HL-60/S4 treated with phorbol 12-myristate 13-acetate at 8.2 ng/mL for 4 days and 3 days (cell line): ENCODE measurements around the gene TMEM233.

ENCODE experiments used
- in situ Hi-C: fragments of 300-500 bp; cut with MboI; formaldehyde crosslinking; loops from 2 replicates; pipeline ENCODE4 v1.15.0; 2022; ENCODE audit warnings: low sequenced_read_pairs

The TMEM233 gene

GRCh38 chr12:119679081-119679480, 85.5 kb downstream of the TMEM233 start:
- in situ Hi-C loops: no loop called here

- in situ Hi-C loops: no loop called here
Measured at GRCh38 chr12:119679490-119679889, 85.9 kb downstream of the TMEM233 start.

- in situ Hi-C loops: no loop called here
Measured at GRCh38 chr12:119681111-119681510, 87.5 kb downstream of the TMEM233 start.

- in situ Hi-C loops: no loop called here
Measured at GRCh38 chr12:119681728-119682638, 88.4 kb downstream of the TMEM233 start.

GRCh38 chr12:119682639-119683252, 89.2 kb downstream of the TMEM233 start:
- in situ Hi-C loops: no loop called here

GRCh38 chr12:119683413-119683812, 89.8 kb downstream of the TMEM233 start:
- in situ Hi-C loops: no loop called here

GRCh38 chr12:119683816-119684215, 90.2 kb downstream of the TMEM233 start:
- in situ Hi-C loops: no loop called here

GRCh38 chr12:119684711-119685369, 91.3 kb downstream of the TMEM233 start:
- in situ Hi-C loops: no loop called here

GRCh38 chr12:119685375-119685774, 91.8 kb downstream of the TMEM233 start:
- in situ Hi-C loops: no loop called here

- in situ Hi-C loops: no loop called here
Measured at GRCh38 chr12:119686355-119686754, 92.8 kb downstream of the TMEM233 start.

- in situ Hi-C loops: no loop called here
Measured at GRCh38 chr12:119686776-119687175, 93.2 kb downstream of the TMEM233 start.

- in situ Hi-C loops: no loop called here
Measured at GRCh38 chr12:119687406-119687805, 93.8 kb downstream of the TMEM233 start.

GRCh38 chr12:119687879-119688278, 94.3 kb downstream of the TMEM233 start:
- in situ Hi-C loops: no loop called here

GRCh38 chr12:119689935-119690500, 96.4 kb downstream of the TMEM233 start:
- in situ Hi-C loops: no loop called here

- in situ Hi-C loops: no loop called here
Measured at GRCh38 chr12:119691202-119691810, 97.7 kb downstream of the TMEM233 start.

GRCh38 chr12:119692410-119692809, 98.8 kb downstream of the TMEM233 start:
- in situ Hi-C loops: no loop called here
